Caco-2 (cell line): ENCODE results near the gene ZBED4. TPM values are rescaled to one million over a fixed set of nuclear protein-coding genes. Genes with fewer than 3 reads are reported as not detected.
A peak's percentile ranks its signal among the peaks of the same experiment; 100 is the strongest.
"Not testable (repeated sequence)": the region's sequence is repeated elsewhere in the genome, so short reads cannot be mapped to it uniquely, and the experiment has no call there.

Experiments
- BruUV-seq: library from RNA; stranded (reverse); fragments of 400-500 nt; replicated peaks from 2 replicates; lab custom pipeline; 2021; lab: Mats Ljungman, UMichigan
- CTCF ChIA-PET: fragments of 300-600 bp; sonication (Branson Sonifier 250); formaldehyde crosslinking; loops from one replicate; lab custom pipeline; 2022; ENCODE audit warnings: antibody characterized with exemption; lab: Charles Lee
- POLR2A ChIA-PET: fragments of 300-600 bp; sonication (Branson Sonifier 250); formaldehyde crosslinking; loops from one replicate; lab custom pipeline; 2022; ENCODE audit warnings: antibody characterized with exemption; lab: Charles Lee
- DNase-seq, 2 experiments: peaks; one replicate each; pipeline versions ENCODE4 v3.0.0 to v3.0.0-alpha.2; 2020 to 2022
- H3K27me3 ChIP-seq: replicated peaks from 2 replicates; pipeline ENCODE4 v1.6.0; 2011; ENCODE audit warnings: low read length; ENCODE audit not compliant: control insufficient read depth, insufficient read depth
- H3K36me3 ChIP-seq: 2 replicates; pipeline ENCODE4 v1.5.1; 2011; ENCODE audit warnings: low read length; ENCODE audit not compliant: control insufficient read depth, insufficient read depth
- H3K4me1 ChIP-seq: fragments of 250-450 bp; sonication (Bioruptor Pico); 2 replicates; pipeline ENCODE4 v1.5.1; 2020; ENCODE audit warnings: mild to moderate bottlenecking
- H3K4me3 ChIP-seq: 2 replicates; pipeline ENCODE4 v1.5.1; 2011; ENCODE audit warnings: low read depth, mild to moderate bottlenecking, control low read depth, low read length
- H3K9me3 ChIP-seq: fragments of 250-450 bp; sonication (Bioruptor Pico); 2 replicates; pipeline ENCODE4 v1.5.1; 2020; ENCODE audit warnings: mild to moderate bottlenecking, moderate library complexity
- H3K27ac Mint-ChIP-seq: one replicate; pipeline ENCODE4 v1.8.0; 2022; ENCODE audit warnings: mixed read lengths; ENCODE audit not compliant: unreplicated experiment
- H3K27me3 Mint-ChIP-seq: one replicate; pipeline ENCODE4 v1.8.0; 2022; ENCODE audit warnings: mixed read lengths; ENCODE audit not compliant: insufficient read depth, unreplicated experiment
- H3K36me3 Mint-ChIP-seq: one replicate; pipeline ENCODE4 v1.8.0; 2022; ENCODE audit warnings: mild to moderate bottlenecking, mixed read lengths; ENCODE audit not compliant: insufficient read depth, unreplicated experiment
- H3K4me1 Mint-ChIP-seq: one replicate; pipeline ENCODE4 v1.8.0; 2022; ENCODE audit warnings: low read depth, mixed read lengths; ENCODE audit not compliant: unreplicated experiment
- H3K4me3 Mint-ChIP-seq: one replicate; pipeline ENCODE4 v1.8.0; 2022; ENCODE audit warnings: mild to moderate bottlenecking, moderate library complexity, mixed read lengths; ENCODE audit not compliant: unreplicated experiment
- H3K9me3 Mint-ChIP-seq: one replicate; pipeline ENCODE4 v1.8.0; 2022; ENCODE audit warnings: mixed read lengths; ENCODE audit not compliant: unreplicated experiment
- CTCF ChIP-seq, 2 experiments: fragments of 200-600 bp in 1 of 2; IDR thresholded peaks; 1 replicate in 1 of 2; 2 replicates in 1 of 2; pipeline versions ENCODE4 v1.5.1 to v1.8.0; 2011 to 2022; ENCODE audit warnings: antibody characterized with exemption in 1 of 2, control low read depth in 1 of 2, inconsistent platforms in 1 of 2, low read depth in 1 of 2, low read length in 1 of 2, mild to moderate bottlenecking in 1 of 2, moderate library complexity in 1 of 2; ENCODE audit not compliant: insufficient read depth in 1 of 2, severe bottlenecking in 1 of 2, unreplicated experiment in 1 of 2
- intact Hi-C: fragments of 100-400 bp; cut with micrococcal nuclease; formaldehyde crosslinking; loops from one replicate; pipeline ENCODE4 v1.10.0; 2022; ENCODE audit not compliant: unreplicated experiment
- total RNA-seq: library from RNA; stranded (reverse); gene quantifications from 2 replicates; pipeline ENCODE4 v1.2.3, GENCODE V29; 2022

ZBED4 gene
- total RNA-seq, 1 experiment from 2014 or later = 17.3 TPM

GRCh38 chr22:49850021-49850911, 3.4 kb upstream of the ZBED4 start:
- peaks cover 6% of the 10 kb centered on the region for H3K36me3 Mint-ChIP-seq

GRCh38 chr22:49850959-49851802, 2.5 kb upstream of the ZBED4 start:
- ChIA-PET POLR2A (no interaction called here), CTCF (no interaction called here)
- Histone ChIP-seq H3K36me3 (no peaks in the 10 kb centered on the region), H3K9me3 (no peaks in the 10 kb centered on the region), H3K4me1 (peaks cover 22% of the 10 kb centered on the region), H3K27me3 (no peaks in the 10 kb centered on the region; the same call in 1 of the 2 replicates), H3K4me3 (no peak overlapping the region)
- no TSS peak for BruUV-seq
- Mint-ChIP-seq H3K27me3 (no peaks in the 10 kb centered on the region), H3K4me3 (peak overlapping the region; percentile 66), H3K4me1 (peaks cover 19% of the 10 kb centered on the region), H3K27ac (peak overlapping the region; percentile 80), H3K9me3 (no peaks in the 10 kb centered on the region), H3K36me3 (peaks cover 11% of the 10 kb centered on the region)
- DNase-seq = no peak
- intact Hi-C loops = no loop called here
- no peak for TF ChIP-seq CTCF (IDR thresholded peaks at IDR 0.05; ENCODE audit: insufficient read depth in 1 of 2, low read depth in 1 of 2, low read length in 1 of 2, severe bottlenecking in 1 of 2, unreplicated experiment in 1 of 2)

More at GRCh38 chr22:49850021-49850911, 3.4 kb upstream of the ZBED4 start:
- intact Hi-C loops = no loop called here
- no peak for DNase-seq
- Histone ChIP-seq H3K27me3 (no peaks in the 10 kb centered on the region; the same call in 1 of the 2 replicates), H3K4me3 (no peak overlapping the region), H3K4me1 (peaks cover 17% of the 10 kb centered on the region), H3K36me3 (no peaks in the 10 kb centered on the region), H3K9me3 (no peaks in the 10 kb centered on the region)
- CTCF ChIA-PET = no interaction called here
- H3K27me3 Mint-ChIP-seq = no peaks in the 10 kb centered on the region
- BruUV-seq = no TSS peak
- no peaks in the 10 kb centered on the region for H3K9me3 Mint-ChIP-seq
- peak overlapping the region; percentile 50 for H3K4me3 Mint-ChIP-seq
- POLR2A ChIA-PET = no interaction called here
- no peak for TF ChIP-seq CTCF (IDR thresholded peaks at IDR 0.05; ENCODE audit: insufficient read depth in 1 of 2, low read depth in 1 of 2, low read length in 1 of 2, severe bottlenecking in 1 of 2, unreplicated experiment in 1 of 2)
- H3K27ac Mint-ChIP-seq = no peak overlapping the region
- peaks cover 10% of the 10 kb centered on the region for H3K4me1 Mint-ChIP-seq

GRCh38 chr22:49852568-49852897, 1.1 kb upstream of the ZBED4 start:
- intact Hi-C loops = loop anchor here (2.0 kb wide), 1 partner anchor 66 kb away; the partner anchor contains the start of genes ALG12 and CRELD2
- H3K27me3 ChIP-seq, POLR2A ChIA-PET, H3K27me3 Mint-ChIP-seq, H3K36me3 ChIP-seq, DNase-seq, H3K9me3 Mint-ChIP-seq, CTCF ChIA-PET, BruUV-seq, H3K9me3 ChIP-seq: not testable (repeated sequence)
- H3K4me3 Mint-ChIP-seq = peak overlapping the region; percentile 73
- peaks cover 19% of the 10 kb centered on the region for H3K4me1 Mint-ChIP-seq
- H3K27ac Mint-ChIP-seq = peak overlapping the region; percentile 55
- peaks cover 11% of the 10 kb centered on the region for H3K36me3 Mint-ChIP-seq
- peak overlapping the region; percentile 94 for H3K4me3 ChIP-seq
- peaks cover 22% of the 10 kb centered on the region for H3K4me1 ChIP-seq
